ENCODE measurements around the gene CDKN1B.

CDKN1B gene

GRCh38 chr12:12676605-12677004, 40.6 kb upstream of the CDKN1B start:
- peaks cover 8% of the 10 kb centered on the region for H3K4me1 ChIP-seq
- TF ChIP-seq CTCF (IDR thresholded peaks at IDR 0.05; ENCODE audit: low read depth, low read length), result no peak
- no peak overlapping the region for H3K4me3 ChIP-seq (ENCODE audit: low read depth, low read length)
- DNase-seq, result no peak
- H3K27me3 ChIP-seq, result no peaks in the 10 kb centered on the region
- no peaks in the 10 kb centered on the region for H3K36me3 ChIP-seq
- H3K9me3 ChIP-seq, result no peaks in the 10 kb centered on the region

GRCh38 chr12:12681061-12681765, 36.0 kb upstream of the CDKN1B start:
- Histone ChIP-seq H3K4me1 (peaks cover 17% of the 10 kb centered on the region), H3K9me3 (no peaks in the 10 kb centered on the region), H3K27me3 (no peaks in the 10 kb centered on the region), H3K4me3 (ENCODE audit: low read depth, low read length) (no peak overlapping the region), H3K36me3 (no peaks in the 10 kb centered on the region)
- TF ChIP-seq CTCF (IDR thresholded peaks at IDR 0.05; ENCODE audit: low read depth, low read length), result no peak
- no peak for DNase-seq

GRCh38 chr12:12682284-12682683, 34.9 kb upstream of the CDKN1B start:
- no peaks in the 10 kb centered on the region for H3K27me3 ChIP-seq
- H3K4me1 ChIP-seq, result peaks cover 11% of the 10 kb centered on the region
- no peak overlapping the region for H3K4me3 ChIP-seq (ENCODE audit: low read depth, low read length)
- H3K36me3 ChIP-seq, result no peaks in the 10 kb centered on the region
- no peaks in the 10 kb centered on the region for H3K9me3 ChIP-seq
- DNase-seq, result no peak
- TF ChIP-seq CTCF (IDR thresholded peaks at IDR 0.05; ENCODE audit: low read depth, low read length), result no peak

GRCh38 chr12:12683136-12683697, 34.0 kb upstream of the CDKN1B start:
- TF ChIP-seq CTCF (IDR thresholded peaks at IDR 0.05; ENCODE audit: low read depth, low read length), result no peak

GRCh38 chr12:12683725-12684124, 33.4 kb upstream of the CDKN1B start:
- no peaks in the 10 kb centered on the region; the same call in 1 of the 2 replicates for H3K27me3 ChIP-seq
- H3K9me3 ChIP-seq, result no peaks in the 10 kb centered on the region
- DNase-seq, result no peak
- no peaks in the 10 kb centered on the region for H3K36me3 ChIP-seq
- peak overlapping the region; percentile 74 for H3K4me3 ChIP-seq (ENCODE audit: low read depth, low read length)
- no peak for TF ChIP-seq CTCF (IDR thresholded peaks at IDR 0.05; ENCODE audit: low read depth, low read length)
- H3K4me1 ChIP-seq, result peaks cover 11% of the 10 kb centered on the region

More at GRCh38 chr12:12683136-12683697, 34.0 kb upstream of the CDKN1B start:
- H3K4me3 ChIP-seq (ENCODE audit: low read depth, low read length), result peak overlapping the region; percentile 74
- no peak for DNase-seq
- no peaks in the 10 kb centered on the region for H3K36me3 ChIP-seq
- no peaks in the 10 kb centered on the region; the same call in 1 of the 2 replicates for H3K27me3 ChIP-seq
- H3K9me3 ChIP-seq, result no peaks in the 10 kb centered on the region
- H3K4me1 ChIP-seq, result peaks cover 11% of the 10 kb centered on the region

Data from BE2C (cell line).